HuH-7.5 (cell line): ENCODE data around the gene ROR1.
A peak's percentile ranks its signal among the peaks of the same experiment; 100 is the strongest.

ENCODE experiments used
- DNase-seq: peaks from one replicate; pipeline ENCODE4 v3.0.0; 2011; ENCODE audit warnings: low spot score

ROR1 gene

DNA sequence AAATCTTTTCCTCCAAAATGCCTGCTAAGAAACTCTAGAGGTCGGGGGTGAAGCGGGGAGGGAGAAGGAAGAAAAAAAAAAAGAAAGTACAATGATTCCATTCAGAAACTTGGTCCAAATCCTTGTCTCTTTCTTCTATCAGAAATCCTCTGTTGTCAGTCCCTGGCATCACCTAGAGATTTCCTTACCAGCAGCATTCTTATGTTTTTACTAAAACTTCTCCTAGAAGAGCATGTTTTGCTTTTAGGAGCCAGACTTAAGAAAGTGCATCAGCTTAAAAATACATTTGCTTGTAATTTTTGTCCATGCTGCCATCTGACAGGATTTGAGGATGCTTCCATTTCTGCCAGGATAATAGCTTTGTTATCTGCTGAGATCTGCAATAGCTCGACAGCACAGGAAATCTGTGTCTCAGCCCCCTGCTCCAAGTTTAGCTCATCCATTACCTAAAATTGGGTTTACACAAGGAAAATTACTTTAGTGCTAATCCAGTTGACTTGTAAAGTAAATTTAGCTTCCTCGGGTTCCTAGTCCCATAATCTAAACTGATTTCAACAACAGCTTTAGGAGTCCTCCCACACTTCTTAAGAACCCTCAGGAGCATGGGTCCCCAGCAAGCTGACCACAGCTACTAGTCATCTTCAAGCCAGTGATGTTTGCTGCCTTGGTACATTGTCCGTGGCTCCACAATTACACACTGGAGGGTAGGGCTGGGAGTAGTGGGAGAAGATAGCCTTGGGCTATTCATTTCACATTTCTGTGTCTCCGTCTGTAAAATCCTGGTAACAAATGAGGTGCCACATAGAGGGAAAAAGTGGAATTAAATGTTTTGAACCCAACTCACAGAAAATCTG lies 337.3 kb downstream of the ROR1 start:
- no peak for DNase-seq

DNA sequence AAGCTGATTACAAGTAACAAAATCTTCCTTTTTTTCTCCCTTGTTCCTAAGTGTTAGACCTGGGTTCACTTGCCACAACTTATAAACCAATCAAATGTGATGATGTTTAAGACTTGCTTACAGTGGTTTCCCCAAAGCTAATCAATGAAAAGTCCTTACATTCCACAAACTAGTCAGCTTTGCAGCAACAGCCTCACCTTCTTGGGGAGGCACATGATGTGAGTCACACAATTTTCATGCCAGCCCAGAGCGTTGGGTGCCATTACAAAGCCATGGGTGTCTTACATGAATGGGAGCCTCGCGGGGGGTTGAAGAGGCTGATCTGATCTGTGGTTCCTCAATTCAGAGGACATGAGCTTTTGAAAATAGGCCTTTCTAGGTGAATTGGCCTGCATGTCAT lies 338.0 kb downstream of the ROR1 start:
- DNase-seq: no peak

DNA sequence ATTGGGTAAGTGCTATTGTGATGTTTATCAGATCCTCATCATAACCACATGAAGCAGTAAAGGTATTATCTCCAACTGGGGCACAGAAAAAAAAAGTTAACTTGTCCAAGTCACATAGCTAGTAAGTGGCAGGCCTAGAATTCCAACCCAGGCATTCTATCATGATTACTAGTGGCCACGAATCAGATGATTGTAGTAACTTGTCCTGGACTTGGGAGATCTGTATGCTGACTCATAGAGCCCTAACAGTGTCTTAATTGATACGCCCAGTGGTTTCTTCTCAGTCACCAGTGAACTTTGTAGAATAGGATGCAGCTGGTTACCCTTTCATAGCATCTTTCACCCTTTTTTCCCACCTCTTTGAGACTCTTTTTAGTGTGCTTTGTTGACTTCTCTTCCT lies 338.5 kb downstream of the ROR1 start:
- DNase-seq: no peak

DNA sequence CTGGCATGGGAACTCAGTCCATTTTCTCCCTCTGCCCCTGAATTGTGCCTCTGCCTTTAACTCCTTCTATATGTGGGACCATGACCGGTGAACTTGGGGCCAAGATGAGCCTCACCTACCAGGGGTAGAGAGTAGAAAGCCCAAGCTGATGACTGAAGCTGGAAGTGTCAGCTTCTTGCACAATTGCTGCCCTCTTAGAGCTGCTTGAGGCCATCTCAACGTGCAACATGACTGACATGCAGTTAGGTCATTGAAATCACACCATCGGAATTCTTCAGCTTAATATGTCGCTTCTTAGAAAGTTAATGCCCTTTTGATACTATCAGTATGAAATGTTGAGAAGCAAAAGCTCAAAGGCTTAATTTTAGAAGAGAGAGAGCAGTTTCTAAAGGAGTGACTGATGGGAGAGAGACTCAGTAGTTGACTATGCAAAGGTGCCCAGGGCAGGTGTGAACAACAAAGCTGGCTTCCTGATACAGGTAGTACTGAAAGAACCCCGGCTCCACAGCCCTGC lies 340.3 kb downstream of the ROR1 start:
- DNase-seq: no peak

DNA sequence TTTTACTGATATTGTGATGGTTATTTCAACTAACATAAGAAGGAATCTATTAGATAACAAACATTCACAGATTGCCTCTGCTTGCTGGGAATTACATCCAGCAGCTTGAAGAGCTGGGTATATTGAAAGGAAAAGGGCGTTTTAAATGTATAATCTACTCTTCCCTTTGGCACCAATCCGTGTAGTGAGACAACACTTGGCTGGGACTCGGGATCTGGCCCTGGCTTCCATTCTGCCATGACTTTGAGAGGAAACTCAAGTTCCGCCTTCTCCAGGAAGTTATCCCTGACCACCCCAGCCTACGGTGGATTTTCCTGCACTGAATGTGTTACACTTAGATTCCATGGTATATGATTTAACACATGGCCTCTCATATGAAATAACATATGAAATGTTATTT lies 342.7 kb downstream of the ROR1 start:
- no peak for DNase-seq

DNA sequence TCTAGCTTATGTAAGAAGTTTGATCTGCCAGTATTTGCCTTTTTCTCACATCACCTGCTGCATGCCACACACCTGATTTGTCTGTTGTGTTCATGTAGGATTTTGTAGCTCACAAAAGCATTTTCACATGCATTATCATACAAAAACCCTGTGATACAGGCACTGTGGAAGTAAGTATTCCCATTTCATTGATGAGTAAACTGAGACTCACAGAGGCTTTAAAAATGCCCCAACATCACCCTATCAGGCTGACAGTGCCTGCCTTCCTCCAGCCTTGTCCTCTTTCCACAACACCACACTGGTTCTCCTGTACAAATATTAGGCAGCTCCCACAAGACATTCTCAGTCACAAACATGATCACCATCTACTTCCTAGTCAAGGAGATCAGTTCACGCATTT lies 343.7 kb downstream of the ROR1 start:
- no peak for DNase-seq

DNA sequence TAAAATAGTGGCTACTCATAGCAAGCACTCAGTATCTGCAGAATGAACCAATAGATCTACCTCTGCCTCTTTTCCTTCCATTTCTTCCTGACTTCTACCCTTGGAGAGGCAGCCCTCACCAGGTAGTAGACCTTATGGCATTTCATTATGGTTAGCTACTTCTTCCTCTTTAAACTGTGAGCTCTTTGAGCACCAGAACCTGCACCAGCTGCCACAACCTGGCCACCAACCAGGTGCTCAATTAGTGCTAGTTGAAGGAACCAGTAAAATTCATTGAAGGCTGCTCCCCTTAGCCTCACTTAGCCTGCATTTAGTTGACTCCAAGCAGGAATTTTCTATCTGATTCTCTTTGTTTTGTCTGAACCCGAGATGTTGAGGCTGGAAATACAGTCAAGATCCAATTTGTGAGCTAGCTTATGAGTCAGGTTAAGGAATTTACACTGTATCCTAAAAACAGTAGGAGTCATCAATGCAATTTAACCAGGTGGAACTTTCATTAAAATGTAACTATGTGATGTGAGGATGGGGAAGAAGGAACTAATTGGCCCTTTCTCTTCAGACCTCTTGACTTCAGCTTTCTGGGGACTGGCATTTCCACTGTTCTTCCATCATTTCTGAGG lies 348.1 kb downstream of the ROR1 start:
- DNase-seq: no peak

DNA sequence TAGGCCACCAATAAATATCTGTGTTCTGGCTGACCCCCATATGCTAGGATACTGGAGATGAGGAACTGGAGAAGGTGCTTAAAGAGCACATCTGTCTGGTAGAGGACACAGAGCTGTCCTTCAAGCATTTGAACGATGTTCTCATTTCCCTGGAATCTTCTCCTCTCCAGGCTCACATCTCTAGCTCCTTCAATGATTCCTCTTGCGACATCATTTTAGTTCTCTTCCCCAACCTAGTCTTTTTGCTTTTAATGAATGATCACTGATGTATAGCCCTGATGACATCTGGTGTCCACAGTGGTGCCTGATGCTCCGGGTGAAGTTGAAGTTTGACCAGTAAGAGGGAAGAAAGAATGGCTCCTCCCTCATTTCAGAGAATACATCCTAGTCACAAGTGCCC lies 348.8 kb downstream of the ROR1 start:
- no peak for DNase-seq

DNA sequence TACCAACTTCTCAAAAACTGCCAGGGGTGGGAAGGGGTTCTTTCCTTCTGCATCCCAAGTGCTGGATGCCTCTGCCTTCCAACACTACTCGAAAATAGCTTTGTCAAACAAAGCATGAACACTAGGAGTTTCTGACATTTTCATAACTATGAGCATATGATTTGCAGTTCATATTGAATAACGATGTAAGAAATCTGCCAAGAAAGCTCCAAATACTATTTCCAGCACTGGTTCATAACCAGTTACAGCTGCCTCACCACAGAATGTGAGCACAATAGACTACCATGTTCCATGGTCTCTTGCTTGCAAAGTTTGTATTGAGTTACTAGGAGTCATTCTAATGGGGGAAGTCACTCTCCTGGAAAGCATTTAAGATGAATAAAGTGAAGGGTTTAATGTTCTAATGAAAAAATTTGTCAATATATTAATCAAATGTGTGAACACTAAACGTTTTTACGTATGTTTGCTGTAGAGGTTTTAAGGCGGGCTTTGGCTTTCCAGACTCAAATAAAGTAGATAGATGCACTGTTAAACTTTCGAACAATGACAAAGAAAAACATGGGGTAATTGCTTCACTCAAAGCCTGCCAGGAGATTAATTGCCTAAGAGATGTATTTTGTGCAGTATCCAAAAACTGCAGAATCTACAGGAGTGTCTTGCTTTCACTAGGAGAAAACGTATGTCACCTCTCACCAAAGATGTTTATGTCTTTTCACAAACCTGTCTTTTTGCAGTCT lies 351.1 kb downstream of the ROR1 start:
- DNase-seq: no peak

DNA sequence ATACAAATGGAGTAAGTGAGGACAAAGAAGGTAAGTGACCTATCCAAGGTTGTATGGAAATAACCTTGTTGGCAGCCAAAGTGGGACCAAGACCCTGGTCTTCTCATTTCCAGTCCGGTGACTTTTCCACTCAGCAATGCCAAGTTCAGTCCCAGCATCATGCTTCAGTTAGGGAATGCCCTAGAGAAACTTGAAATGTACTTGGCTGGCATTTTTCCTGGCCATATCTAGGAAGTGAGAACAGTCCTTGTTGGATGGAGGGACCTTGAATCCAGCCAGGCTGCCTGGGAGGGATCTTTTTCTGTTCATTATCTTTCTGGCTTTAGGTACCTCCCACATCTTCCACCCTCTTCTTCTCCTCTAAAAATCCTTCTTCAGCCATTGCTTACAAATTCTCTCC lies 352.8 kb downstream of the ROR1 start:
- no peak for DNase-seq

DNA sequence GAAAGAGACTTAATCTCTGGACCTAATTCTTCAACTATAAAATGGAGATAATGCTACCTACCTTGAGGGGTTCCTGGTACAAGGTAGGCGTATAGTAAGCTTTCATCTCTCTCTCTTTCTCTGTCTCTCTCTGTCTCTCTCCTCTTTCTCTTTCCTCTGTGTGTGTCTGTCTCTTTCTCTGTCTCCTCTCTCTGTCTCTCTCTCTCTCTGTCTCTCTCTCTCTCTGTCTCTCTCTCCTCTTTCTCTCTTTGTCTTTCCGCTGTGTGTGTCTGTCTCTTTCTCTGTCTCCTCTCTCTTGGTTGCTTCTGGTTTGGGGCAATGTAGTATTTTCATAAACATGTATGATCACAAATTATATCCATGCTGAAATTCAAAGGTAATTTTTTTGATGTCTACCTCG lies 353.5 kb downstream of the ROR1 start:
- no peak for DNase-seq

DNA sequence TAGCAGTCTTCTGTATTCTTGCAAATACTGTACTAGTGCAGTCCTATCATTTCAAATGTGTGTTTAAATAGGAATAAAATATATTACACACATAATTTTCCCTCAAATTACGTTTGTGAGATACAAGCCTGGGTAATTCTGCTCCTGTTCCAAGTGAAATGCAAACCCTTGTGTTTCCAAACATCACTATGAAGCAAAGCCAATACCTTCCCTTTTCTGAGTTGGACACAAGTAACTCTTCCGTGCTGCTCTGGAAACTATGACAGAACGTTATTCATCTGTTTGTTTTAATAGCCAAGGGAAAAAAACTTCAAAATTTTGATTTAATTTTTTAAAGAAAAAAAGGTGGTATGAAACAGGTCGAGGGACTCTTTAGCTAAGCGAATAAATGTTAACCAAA lies 355.9 kb downstream of the ROR1 start:
- DNase-seq: no peak

DNA sequence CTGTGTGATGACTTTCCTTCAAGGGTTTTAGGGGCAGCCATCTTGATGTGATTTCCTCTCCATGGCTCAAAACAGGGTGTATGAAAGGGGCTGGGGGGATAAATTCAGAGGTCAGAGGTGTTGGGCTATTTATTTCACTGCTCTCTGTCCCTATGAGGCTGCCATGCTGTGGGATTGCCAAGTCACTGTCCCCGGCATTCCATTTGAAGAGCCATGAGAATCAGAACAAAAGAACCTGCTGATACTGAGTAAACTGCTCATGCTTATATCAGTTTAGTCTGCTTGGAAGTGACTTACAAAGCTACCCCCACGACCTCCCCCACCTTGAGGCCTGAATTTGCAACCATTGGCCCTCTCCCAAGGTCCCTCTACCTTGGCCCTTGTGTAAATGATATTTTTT lies 357.3 kb downstream of the ROR1 start:
- DNase-seq: no peak

DNA sequence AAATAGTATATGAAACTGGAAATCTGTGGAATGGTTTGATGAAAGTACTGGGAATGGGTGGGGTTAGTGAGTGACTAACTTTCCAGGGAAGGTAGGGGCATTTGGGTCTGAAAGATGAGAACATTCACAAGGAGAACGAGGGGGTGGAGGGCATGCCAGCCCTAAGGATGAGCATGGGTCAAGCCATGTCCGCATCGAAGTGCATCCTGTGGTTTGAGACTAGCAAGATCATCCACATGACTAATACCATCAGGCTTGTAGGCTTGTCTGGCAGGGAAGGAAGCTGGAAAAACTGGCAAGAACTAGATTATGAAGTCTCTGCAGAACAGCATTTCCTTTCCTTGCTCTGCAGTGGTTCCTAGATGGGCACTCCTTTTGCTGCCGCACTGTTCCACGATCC lies 359.2 kb downstream of the ROR1 start:
- no peak for DNase-seq

DNA sequence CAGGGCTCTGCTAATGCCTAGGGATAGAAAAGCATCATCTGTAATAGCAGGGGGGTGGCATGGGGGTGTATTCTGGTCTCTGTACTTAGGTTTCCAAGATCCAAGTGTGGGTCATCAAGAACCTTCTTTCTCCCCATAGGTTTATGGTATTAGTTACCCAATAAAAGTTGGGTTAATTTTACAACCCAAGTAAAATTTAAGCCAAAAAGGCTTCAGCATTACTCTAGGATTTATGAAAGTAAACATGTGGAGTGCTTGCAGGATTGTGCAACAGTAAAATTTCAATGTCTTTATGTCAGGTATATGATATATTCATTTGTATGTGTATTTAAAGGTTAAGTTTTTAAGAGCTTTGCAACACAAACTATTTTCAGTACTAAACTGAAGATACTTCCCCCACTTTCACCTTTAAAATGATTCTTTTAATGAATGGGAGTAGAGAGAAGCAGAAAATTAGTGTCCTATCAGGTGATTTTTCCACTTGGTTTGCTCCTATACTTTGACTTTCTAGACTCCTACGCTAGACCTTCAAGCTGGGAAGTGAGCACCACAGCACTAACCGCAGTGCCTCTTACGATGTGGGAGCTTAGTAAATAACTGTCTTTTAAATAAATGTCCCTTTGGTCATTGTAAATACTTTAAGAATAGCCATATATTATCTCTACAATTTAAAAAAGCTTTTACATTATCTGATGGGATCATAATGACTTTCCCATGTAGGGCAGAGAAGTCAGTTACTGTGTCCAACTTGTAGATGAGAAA lies 361.8 kb downstream of the ROR1 start:
- no peak for DNase-seq

DNA sequence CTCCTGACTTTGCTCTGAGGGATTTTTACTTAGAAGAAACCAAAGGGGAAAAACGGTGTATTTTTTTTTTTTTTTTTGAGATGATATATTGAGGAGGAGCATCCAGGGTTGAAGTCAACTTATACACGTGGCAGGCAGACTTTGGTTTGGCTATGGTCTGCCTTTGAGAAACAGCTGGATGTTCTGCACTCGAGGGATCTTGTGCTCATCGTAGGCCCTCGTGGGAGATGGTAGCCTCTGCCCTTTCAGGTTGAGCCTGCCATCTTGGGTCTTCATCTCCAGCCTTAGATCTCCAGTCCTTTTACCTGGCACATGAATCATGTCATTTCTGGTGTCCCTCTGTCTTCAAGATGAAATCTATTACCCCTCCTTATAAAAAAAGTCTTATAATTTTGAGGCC lies 362.5 kb downstream of the ROR1 start:
- DNase-seq: no peak

DNA sequence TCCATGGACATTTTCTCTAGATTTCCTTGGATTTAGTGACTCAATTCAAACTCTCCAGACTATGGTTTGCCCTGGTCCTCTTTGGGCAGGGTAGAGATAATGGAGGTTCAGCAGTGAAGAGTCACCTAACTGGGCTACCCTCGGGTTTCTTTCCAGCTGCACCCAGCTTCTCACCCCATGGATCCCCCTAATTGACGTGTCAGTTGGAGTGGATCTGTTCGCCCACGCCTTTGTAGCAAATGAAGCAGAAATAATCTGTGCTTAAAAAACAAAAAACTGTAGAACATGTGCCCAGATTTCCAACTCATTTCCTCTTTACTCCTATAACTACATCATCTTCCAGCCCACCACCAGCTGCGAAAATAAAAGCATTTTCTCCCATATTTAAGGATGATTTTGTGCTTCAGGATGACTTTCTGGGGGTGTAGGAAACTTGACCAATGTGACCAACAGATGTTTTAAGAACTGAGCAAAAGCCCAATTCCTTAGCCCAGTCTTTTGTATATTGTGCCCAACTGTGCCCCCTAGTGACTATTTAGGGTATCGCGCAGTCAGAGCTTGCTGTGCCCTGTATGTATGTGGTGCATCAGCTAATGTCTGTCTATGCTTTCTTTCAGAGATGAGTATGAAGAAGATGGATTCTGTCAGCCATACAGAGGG lies 363.1 kb downstream of the ROR1 start:
- peak; percentile 16 for DNase-seq

DNA sequence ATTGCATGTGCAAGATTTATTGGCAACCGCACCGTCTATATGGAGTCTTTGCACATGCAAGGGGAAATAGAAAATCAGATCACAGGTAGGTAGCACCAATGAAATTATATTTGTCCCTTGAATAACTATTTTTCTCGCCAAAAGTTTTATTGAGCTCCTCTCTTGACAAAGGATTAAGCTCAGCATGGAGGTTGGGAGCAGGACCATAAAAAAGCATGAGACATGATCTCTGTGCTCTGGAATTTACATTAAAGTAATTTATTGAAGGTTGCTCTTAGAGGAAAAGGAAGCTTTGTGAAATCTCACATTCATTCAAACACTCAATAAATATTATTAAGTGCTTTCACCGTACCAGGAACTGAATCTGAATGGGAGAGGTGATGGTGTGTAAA lies 363.6 kb downstream of the ROR1 start:
- no peak for DNase-seq

DNA sequence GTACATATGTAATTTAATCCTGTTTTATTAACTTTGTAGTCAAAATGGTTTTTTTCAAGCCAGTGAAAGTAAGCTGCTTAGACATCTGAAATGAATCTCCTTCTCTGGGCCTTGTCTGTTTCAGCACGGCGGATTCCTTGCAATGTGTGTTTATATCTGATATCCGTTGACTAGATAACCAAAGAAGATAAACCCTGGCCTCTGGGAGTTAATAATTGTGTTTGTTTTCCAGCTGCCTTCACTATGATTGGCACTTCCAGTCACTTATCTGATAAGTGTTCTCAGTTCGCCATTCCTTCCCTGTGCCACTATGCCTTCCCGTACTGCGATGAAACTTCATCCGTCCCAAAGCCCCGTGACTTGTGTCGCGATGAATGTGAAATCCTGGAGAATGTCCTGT lies 366.1 kb downstream of the ROR1 start:
- DNase-seq: no peak

DNA sequence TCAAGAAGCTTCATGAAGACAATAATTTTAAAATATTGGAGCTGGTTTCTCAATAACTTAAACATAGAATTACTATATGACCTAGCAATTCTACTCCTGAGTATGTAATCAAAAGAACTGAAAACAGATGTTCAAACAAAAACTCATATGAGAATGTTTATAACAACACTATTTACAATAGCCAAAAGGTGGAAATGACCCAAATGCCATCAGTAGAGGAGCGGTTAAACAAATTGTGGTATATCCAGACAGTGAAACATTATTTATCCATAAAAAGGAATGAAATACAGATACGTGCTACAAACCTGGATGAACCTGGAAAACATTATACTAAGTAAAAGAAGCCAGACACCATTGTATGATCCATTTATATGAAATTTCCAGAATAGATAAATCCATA lies 366.8 kb downstream of the ROR1 start:
- DNase-seq: no peak

DNA sequence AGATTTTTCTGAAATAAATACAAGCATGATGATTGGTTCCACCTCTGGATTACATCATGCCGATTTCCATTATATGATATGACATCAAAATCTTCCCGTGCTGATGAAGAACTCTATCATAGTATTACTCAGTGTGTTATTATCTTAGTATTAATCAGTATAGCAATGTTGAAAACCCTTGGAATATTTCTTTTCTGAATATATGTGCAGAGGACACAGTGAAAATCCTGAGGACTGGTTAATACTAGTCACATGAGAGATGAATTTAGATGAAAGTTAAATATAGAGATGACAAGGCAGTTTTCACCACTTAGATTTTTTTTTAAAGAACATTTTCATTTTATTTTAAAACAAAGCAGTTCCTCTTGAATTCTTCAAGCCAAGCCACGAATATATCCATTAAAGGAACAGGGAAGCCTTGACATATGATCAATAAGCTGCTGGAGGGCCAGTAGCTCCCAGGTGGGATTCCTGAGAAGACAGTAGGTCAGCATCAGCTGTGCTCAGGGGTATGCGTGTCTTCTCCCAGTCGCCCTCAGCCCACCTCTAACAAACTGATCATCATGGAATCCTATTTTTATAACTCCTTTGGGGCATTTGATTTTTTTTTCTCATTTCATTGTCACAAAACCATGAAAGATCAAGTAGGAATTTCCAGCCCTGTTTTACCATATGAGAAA lies 373.4 kb downstream of the ROR1 start:
- DNase-seq: no peak
